ENCODE results near the gene WAS. TPM values are rescaled to one million over a fixed set of nuclear protein-coding genes. Genes with fewer than 3 reads are reported as not detected.

The WAS gene
- total RNA-seq, 2 experiments from 2014 or later = 76.6 to 84.2 TPM

Other genes starting within 250 kb of the WAS start
- gene SLC38A5, start 213.5 kb upstream of the WAS start, total RNA-seq = 100 to 1,000 TPM; 180 to 191 TPM
- gene FTSJ1, start 207.6 kb upstream of the WAS start, total RNA-seq = 100 to 1,000 TPM; 107 to 109 TPM
- 10 to 100 TPM; 10.3 to 11.6 TPM for gene PORCN, start 174.8 kb upstream of the WAS start, total RNA-seq
- 100 to 1,000 TPM; 168 TPM for gene EBP, start 162.0 kb upstream of the WAS start, total RNA-seq
- 10 to 100 TPM; 12.0 to 12.3 TPM for gene TBC1D25, start 144.1 kb upstream of the WAS start, total RNA-seq
- 100 to 1,000 TPM; 216 to 223 TPM for gene RBM3, start 109.3 kb upstream of the WAS start, total RNA-seq
- 10 to 100 TPM; 35.0 to 38.2 TPM for gene WDR13, start 86.3 kb upstream of the WAS start, total RNA-seq
- gene SUV39H1, start 12.9 kb downstream of the WAS start, total RNA-seq = 10 to 100 TPM; 30.8 to 33.1 TPM
- gene GLOD5, start 77.9 kb downstream of the WAS start, total RNA-seq = not detected
- gene GATA1, start 102.8 kb downstream of the WAS start, total RNA-seq = not detected
- 10 to 100 TPM; 48.9 to 49.9 TPM for gene HDAC6, start 118.3 kb downstream of the WAS start, total RNA-seq
- gene ERAS, start 142.7 kb downstream of the WAS start, total RNA-seq = under 1 TPM in 1 of 2 experiments, not detected in 1; 0.29 TPM
- 1 to 10 TPM; 1.8 to 3.0 TPM for gene PCSK1N, start 151.8 kb downstream of the WAS start, total RNA-seq
- 10 to 100 TPM; 82.4 to 85.3 TPM for gene TIMM17B, start 214.0 kb downstream of the WAS start, total RNA-seq
- gene PQBP1, start 214.1 kb downstream of the WAS start, total RNA-seq = 10 to 100 TPM; 96.1 to 99.5 TPM
- 10 to 100 TPM; 27.3 to 29.7 TPM for gene SLC35A2, start 227.8 kb downstream of the WAS start, total RNA-seq
- gene PIM2, start 235.2 kb downstream of the WAS start, total RNA-seq = 100 to 1,000 TPM; 275 to 277 TPM

Measured in activated CD8-positive, alpha-beta memory T cell treated with anti-CD3 and anti-CD28 coated beads for 36 hours (primary cell).